K562 (cell line): ENCODE measurements around the gene ST3GAL5. TPM values are rescaled to one million over a fixed set of nuclear protein-coding genes. Genes with fewer than 3 reads are reported as not detected.

Experiments
- ATAC-seq: fragments of 200-7000 bp; cut with Tn5 transposase; 3 replicates; pipeline ENCODE4 v1.9.1; 2020; ENCODE audit warnings: moderate library complexity
- BruUV-seq: library from RNA; stranded (reverse); fragments of 400-500 nt; replicated peaks from 2 replicates; lab custom pipeline; 2021; lab: Mats Ljungman, UMichigan
- CTCF ChIA-PET: fragments of 300-600 bp; formaldehyde crosslinking; extraction: SDS; loops from one replicate; lab custom pipeline; 2021; ENCODE audit warnings: low intra/inter-chr PET ratio; lab: Yijun Ruan, JAX
- POLR2A ChIA-PET: fragments of 300-600, 350-650 bp; sonication (Branson Sonifier 250); formaldehyde crosslinking; extraction: SDS; loops from one replicate; lab custom pipeline; 2021; ENCODE audit warnings: antibody characterized with exemption, inconsistent platforms; lab: Yijun Ruan, JAX
- DNase-seq, 4 experiments: peaks; one replicate each; pipeline versions ENCODE4 v3.0.0 to v3.0.0-alpha.2; 2011 to 2018; ENCODE audit warnings: low spot score in 3 of 4, mixed read lengths in 3 of 4; ENCODE audit errors: extremely low read depth in 1 of 4
- FAIRE-seq: peaks from 2 replicates; lab custom pipeline; 2011; peaks lifted over from hg19 to GRCh38; lab: Jason Lieb, UNC
- H2AFZ ChIP-seq: 2 replicates; pipeline ENCODE4 v1.6.0; 2011; ENCODE audit warnings: low read depth, low read length, control low read depth, inconsistent platforms
- H3K27ac ChIP-seq: fragments of 200-600 bp; 3 replicates; pipeline ENCODE4 v1.8.0; 2011; ENCODE audit warnings: low read depth, mild to moderate bottlenecking, control low read depth, inconsistent platforms, low read length, moderate library complexity, mixed read lengths; ENCODE audit errors: extremely low read depth
- H3K27me3 ChIP-seq, 2 experiments: fragments of 300-600 bp in 1 of 2; 2 replicates in 1 of 2; 3 replicates in 1 of 2; pipeline versions ENCODE4 v1.6.0 to v1.8.0; 2011; ENCODE audit warnings: inconsistent platforms in 2 of 2, low read length in 2 of 2, mild to moderate bottlenecking in 1 of 2, mixed read lengths in 1 of 2, moderate library complexity in 1 of 2; ENCODE audit not compliant: control insufficient read depth in 2 of 2, insufficient read depth in 2 of 2
- H3K36me3 ChIP-seq: fragments of 300-600 bp; 3 replicates; pipeline ENCODE4 v1.8.0; 2011; ENCODE audit warnings: mild to moderate bottlenecking, low read length, inconsistent platforms; ENCODE audit not compliant: control insufficient read depth, insufficient read depth
- H3K4me1 ChIP-seq, 2 experiments: fragments of 200-600 bp in 1 of 2; replicated peaks in 1 of 2; 2 replicates in 1 of 2; 3 replicates in 1 of 2; pipeline versions ENCODE4 v1.5.1 to v1.8.0; 2011; ENCODE audit warnings: inconsistent platforms in 2 of 2, low read length in 2 of 2, mild to moderate bottlenecking in 1 of 2, mixed read lengths in 1 of 2, moderate library complexity in 1 of 2; ENCODE audit not compliant: control insufficient read depth in 2 of 2, insufficient read depth in 2 of 2
- H3K4me2 ChIP-seq: 2 replicates; pipeline ENCODE4 v1.6.1; 2011; ENCODE audit warnings: low read length, control low read depth, inconsistent platforms, mixed read lengths; ENCODE audit not compliant: insufficient read depth
- H3K4me3 ChIP-seq: fragments of 200-600 bp; sonication (generic), shearing (Covaris generic); 2 replicates; pipeline ENCODE4 v1.5.1; 2016; ENCODE audit warnings: control low read depth, inconsistent platforms
- H3K79me2 ChIP-seq: fragments of 200-600 bp; 3 replicates; pipeline ENCODE4 v1.8.0; 2011; ENCODE audit warnings: low read length, inconsistent platforms; ENCODE audit not compliant: control insufficient read depth, insufficient read depth
- H3K9ac ChIP-seq, 2 experiments: 2 replicates each; pipeline versions ENCODE4 v1.6.0 to v1.6.1; 2011; ENCODE audit warnings: low read depth in 2 of 2, low read length in 2 of 2, control low read depth in 1 of 2, inconsistent platforms in 1 of 2, mild to moderate bottlenecking in 1 of 2, mixed read lengths in 1 of 2; ENCODE audit not compliant: insufficient read depth in 1 of 2
- H3K9me1 ChIP-seq: one replicate; pipeline ENCODE4 v1.6.0; 2011; ENCODE audit warnings: inconsistent platforms, mild to moderate bottlenecking, low read length, moderate library complexity; ENCODE audit not compliant: control insufficient read depth, insufficient read depth
- H3K9me3 ChIP-seq: replicated peaks from 2 replicates; pipeline ENCODE4 v1.5.1; 2011; ENCODE audit warnings: low read depth, low read length, inconsistent platforms; ENCODE audit not compliant: control insufficient read depth, insufficient read depth
- H4K20me1 ChIP-seq: replicated peaks from 2 replicates; pipeline ENCODE4 v1.6.1; 2011; ENCODE audit warnings: low read length, inconsistent platforms, mixed read lengths; ENCODE audit not compliant: control insufficient read depth, insufficient read depth
- BMI1 ChIP-seq: fragments of 150-350 bp; IDR thresholded peaks from 2 replicates; pipeline ENCODE4 v1.6.1; 2014; ENCODE audit warnings: low read length
- C11orf30 ChIP-seq: fragments of 450-650 bp; IDR thresholded peaks from 2 replicates; pipeline ENCODE4 v1.6.1; 2016; ENCODE audit warnings: low read depth, mild to moderate bottlenecking
- CCAR2 ChIP-seq: fragments of 200-400 bp; formaldehyde crosslinking; IDR thresholded peaks from 2 replicates; pipeline ENCODE4 v1.6.1; 2017; ENCODE audit warnings: mild to moderate bottlenecking, low read depth, low read length
- ESRRA ChIP-seq: fragments of 450-650 bp; IDR thresholded peaks from 2 replicates; pipeline ENCODE4 v1.6.1; 2014; ENCODE audit warnings: low read depth, mild to moderate bottlenecking, moderate library complexity, borderline replicate concordance
- ETV6 ChIP-seq, 3 experiments: fragments of 150-350 bp in 1 of 3; sonication (generic) in 1 of 3; formaldehyde crosslinking in 1 of 3; IDR thresholded peaks; 2 replicates each; pipeline versions ENCODE4 v1.6.1 to v1.8.0; 2014 to 2022; ENCODE audit warnings: borderline replicate concordance in 2 of 3, low read depth in 2 of 3, antibody characterized with exemption in 1 of 3, low read length in 1 of 3, mild to moderate bottlenecking in 1 of 3, missing genetic modification reagents in 1 of 3
- HDAC1 ChIP-seq, 2 experiments: fragments of 450-650 bp; IDR thresholded peaks; 2 replicates each; pipeline ENCODE4 v1.6.1; 2016 to 2017; ENCODE audit warnings: inconsistent platforms in 1 of 2, mild to moderate bottlenecking in 1 of 2, moderate library complexity in 1 of 2
- ILF3 ChIP-seq: fragments of 450-650 bp; IDR thresholded peaks from 2 replicates; pipeline ENCODE4 v1.6.1; 2018; ENCODE audit warnings: antibody characterized with exemption, mild to moderate bottlenecking, moderate library complexity, borderline replicate concordance
- MCM5 ChIP-seq: fragments of 450-650 bp; IDR thresholded peaks from 2 replicates; pipeline ENCODE4 v1.6.1; 2016; ENCODE audit warnings: low read depth
- MEF2A ChIP-seq: IDR thresholded peaks from 2 replicates; pipeline ENCODE4 v1.6.1; 2011; ENCODE audit warnings: low read depth, mild to moderate bottlenecking, low read length, moderate library complexity; ENCODE audit not compliant: control insufficient read depth
- MYBL2 ChIP-seq, 2 experiments: fragments of 450-650 bp in 1 of 2; sonication (generic) in 1 of 2; formaldehyde crosslinking in 1 of 2; IDR thresholded peaks; 2 replicates each; pipeline versions ENCODE4 v1.6.1 to v1.8.1; 2017 to 2022; ENCODE audit warnings: borderline replicate concordance in 1 of 2, inconsistent platforms in 1 of 2, low read depth in 1 of 2, mild to moderate bottlenecking in 1 of 2, missing genetic modification reagents in 1 of 2, moderate library complexity in 1 of 2
- NFE2 ChIP-seq: IDR thresholded peaks from 2 replicates; pipeline ENCODE4 v1.6.1; 2014; ENCODE audit warnings: antibody characterized with exemption, low read depth
- NONO ChIP-seq, 2 experiments: fragments of 200-400 bp in 1 of 2; fragments of 450-650 bp in 1 of 2; formaldehyde crosslinking in 1 of 2; IDR thresholded peaks; 2 replicates each; pipeline ENCODE4 v1.6.1; 2017; ENCODE audit warnings: low read depth in 2 of 2, mild to moderate bottlenecking in 2 of 2, moderate library complexity in 2 of 2, low read length in 1 of 2
- YBX1 ChIP-seq: fragments of 450-650 bp; IDR thresholded peaks from 2 replicates; pipeline ENCODE4 v1.7.1; 2016; ENCODE audit warnings: mild to moderate bottlenecking
- ZKSCAN8 ChIP-seq: fragments of 200-800 bp; sonication (Bioruptor generic); IDR thresholded peaks from 2 replicates; pipeline ENCODE4 v1.6.1; 2016; ENCODE audit warnings: missing genetic modification characterization, missing compliant biosample characterization
- ZNF146 ChIP-seq: IDR thresholded peaks from one replicate; pipeline ENCODE4 v1.6.1; 2018; ENCODE audit warnings: missing compliant biosample characterization; ENCODE audit not compliant: unreplicated experiment
- ZNF184 ChIP-seq: sonication (generic); formaldehyde crosslinking; IDR thresholded peaks from 2 replicates; pipeline ENCODE4 v1.5.0; 2020; ENCODE audit warnings: missing genetic modification reagents
- ZNF354B ChIP-seq: fragments of 250-450 bp; sonication (Bioruptor Pico); IDR thresholded peaks from 2 replicates; pipeline ENCODE4 v1.4.0; 2020
- ZNF445 ChIP-seq: fragments of 250-450 bp; sonication (Bioruptor Pico); IDR thresholded peaks from 2 replicates; pipeline ENCODE4 v1.4.0; 2020; ENCODE audit warnings: low read depth, mild to moderate bottlenecking, moderate library complexity
- WGBS: fragments of 100-300 bp; shearing (Covaris generic); methylation state at CpG from one replicate; pipeline ENCODE4 v1.1.6; 2016; ENCODE audit warnings: low coverage, mixed read lengths; ENCODE audit not compliant: insufficient coverage; ENCODE audit errors: missing lambda C conversion rate; 5-methylcytosine and 5-hydroxymethylcytosine counted together
- in situ Hi-C: fragments of 300-500 bp; cut with MboI; formaldehyde crosslinking; loops from 4 replicates; pipeline ENCODE4 v1.15.0; 2018; ENCODE audit warnings: inconsistent platforms, mixed read lengths
- intact Hi-C: fragments of 100-400 bp; cut with micrococcal nuclease; formaldehyde crosslinking; loops from 2 replicates; pipeline ENCODE4 v1.14.2; 2022
- polyA plus RNA-seq, 8 experiments: library from polyadenylated mRNA; depleted of rRNA in 4 of 8; stranded (reverse) in 5 of 8; unstranded in 3 of 8; fragments of >200 nt; fragmentation: Nextera tagmentation in 2 of 8; fragmentation: Illumina TruSeq in 1 of 8; extraction: Ambion mirVana in 2 of 8; extraction: Trizol in 1 of 8; gene quantifications; 2 replicates each; pipeline versions ENCODE4 v1.2.1 to v1.2.3, GENCODE V29; 2011 to 2014; ENCODE audit warnings: inconsistent platforms in 1 of 8, missing spikeins in 1 of 8
- total RNA-seq, 7 experiments: library from RNA; depleted of rRNA in 6 of 7; stranded (reverse); fragments of >200 nt in 6 of 7; fragmentation: Illumina TruSeq in 2 of 7; extraction: Trizol in 2 of 7; gene quantifications; 2 replicates each; pipeline versions ENCODE4 v1.2.1 to v1.2.3, GENCODE V29; 2011 to 2021; ENCODE audit warnings: low replicate concordance in 1 of 7
- TF ChIP-seq, protein P1 (sequence below): fragments of 450-650 bp; formaldehyde crosslinking; IDR thresholded peaks from 2 replicates; pipeline ENCODE4 v1.4.0; 2022; ENCODE audit warnings: missing genetic modification characterization
- TF ChIP-seq, protein P2 (sequence below): sonication (generic); formaldehyde crosslinking; IDR thresholded peaks from 2 replicates; pipeline ENCODE4 v1.5.0; 2020; ENCODE audit warnings: missing genetic modification reagents

The ST3GAL5 gene
- total and polyA plus RNA-seq, 9 of the 15 experiments (the other 6 are each of a cell fraction or from before 2014, with no cell fraction given), result 1.6 to 10.0 (median 4.2) TPM

DNA sequence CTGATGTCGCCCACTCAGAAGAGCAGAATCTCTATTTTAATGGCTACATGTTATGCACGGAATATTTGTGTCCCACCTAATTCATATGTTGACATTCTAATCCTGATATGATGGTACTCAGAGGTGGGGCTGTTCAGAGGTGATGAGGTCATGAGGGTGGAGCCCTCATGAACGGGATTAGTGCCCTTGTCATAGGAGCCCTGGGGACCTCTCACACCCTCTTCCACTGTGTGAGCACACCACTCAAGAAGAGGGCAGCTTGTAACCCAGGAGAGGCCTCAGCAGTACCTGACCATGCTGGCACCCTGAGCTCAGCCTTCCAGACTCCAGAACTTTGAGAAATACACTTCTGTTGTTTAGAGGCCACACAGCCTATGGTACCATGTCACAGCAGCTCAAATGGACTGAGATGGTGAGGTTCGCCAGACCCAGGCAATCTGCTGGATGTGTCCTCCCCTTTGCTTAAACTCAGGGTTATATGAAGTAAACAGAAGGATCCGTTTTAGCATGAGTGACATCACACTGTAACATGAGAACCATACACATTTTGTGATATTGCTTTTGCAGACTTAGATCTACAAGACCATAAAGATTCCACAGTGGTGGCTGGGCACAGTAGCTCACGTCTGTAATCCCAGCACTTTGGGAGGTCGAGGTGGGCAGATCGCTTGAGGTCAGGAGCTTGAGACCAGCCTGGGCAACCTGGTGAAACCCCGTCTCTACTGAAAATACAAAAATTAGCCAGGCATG, 86.3 kb downstream of the ST3GAL5 start:
- Histone ChIP-seq H3K9me1 (no peaks in the 10 kb centered on the region), H3K9ac (no peak overlapping the region), H4K20me1 (no peaks in the 10 kb centered on the region), H3K27me3 (peaks cover under 1 to 18% of the 10 kb centered on the region in 2 experiments; a peak in 3 of 5 replicates), H3K27ac (no peak overlapping the region), H3K4me1 (no peaks in the 10 kb centered on the region; a peak in 1 of 5 replicates), H3K79me2 (no peaks in the 10 kb centered on the region), H3K4me3 (no peak overlapping the region), H2AFZ (no peak overlapping the region), H3K36me3 (no peaks in the 10 kb centered on the region), H3K9me3 (0 out of 2 replicates have a peak, but pooled peaks cover 2% of the 10 kb centered on the region), H3K4me2 (no peak overlapping the region)
- CTCF ChIA-PET, result interaction anchor here (1.4 kb wide), 1 partner anchor 74 kb away, joined by 4 read pairs; no protein-coding TSS in a partner anchor
- ATAC-seq (no peak), DNase-seq (no peak), FAIRE-seq (no peak)
- WGBS, result under 1% methylated on average over 9 of the region's 9 CpGs
- intact Hi-C loops (no loop called here), in situ Hi-C loops (no loop called here)
- TF ChIP-seq, protein P1, sequence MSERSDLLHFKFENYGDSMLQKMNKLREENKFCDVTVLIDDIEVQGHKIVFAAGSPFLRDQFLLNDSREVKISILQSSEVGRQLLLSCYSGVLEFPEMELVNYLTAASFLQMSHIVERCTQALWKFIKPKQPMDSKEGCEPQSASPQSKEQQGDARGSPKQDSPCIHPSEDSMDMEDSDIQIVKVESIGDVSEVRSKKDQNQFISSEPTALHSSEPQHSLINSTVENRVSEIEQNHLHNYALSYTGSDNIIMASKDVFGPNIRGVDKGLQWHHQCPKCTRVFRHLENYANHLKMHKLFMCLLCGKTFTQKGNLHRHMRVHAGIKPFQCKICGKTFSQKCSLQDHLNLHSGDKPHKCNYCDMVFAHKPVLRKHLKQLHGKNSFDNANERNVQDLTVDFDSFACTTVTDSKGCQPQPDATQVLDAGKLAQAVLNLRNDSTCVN (CRISPR knock-in tag), result no peak
- no peak for TF ChIP-seq MCM5
- TF ChIP-seq, protein P2, sequence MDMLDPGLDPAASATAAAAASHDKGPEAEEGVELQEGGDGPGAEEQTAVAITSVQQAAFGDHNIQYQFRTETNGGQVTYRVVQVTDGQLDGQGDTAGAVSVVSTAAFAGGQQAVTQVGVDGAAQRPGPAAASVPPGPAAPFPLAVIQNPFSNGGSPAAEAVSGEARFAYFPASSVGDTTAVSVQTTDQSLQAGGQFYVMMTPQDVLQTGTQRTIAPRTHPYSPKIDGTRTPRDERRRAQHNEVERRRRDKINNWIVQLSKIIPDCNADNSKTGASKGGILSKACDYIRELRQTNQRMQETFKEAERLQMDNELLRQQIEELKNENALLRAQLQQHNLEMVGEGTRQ (CRISPR knock-in tag), result no peak
- no peak for TF ChIP-seq ETV6 (IDR thresholded peaks at IDR 0.05; ENCODE audit: borderline replicate concordance in 1 of 2, low read depth in 2 of 2, low read length in 1 of 2)
- TF ChIP-seq ETV6 (CRISPR knock-in tag; IDR thresholded peaks at IDR 0.05; ENCODE audit: borderline replicate concordance), result no peak
- TF ChIP-seq C11orf30, result no peak
- TF ChIP-seq ESRRA, result no peak
- no peak for TF ChIP-seq MYBL2 (IDR thresholded peaks at IDR 0.05; ENCODE audit: low read depth)
- TF ChIP-seq MYBL2 (CRISPR knock-in tag; IDR thresholded peaks at IDR 0.05; ENCODE audit: borderline replicate concordance), result no peak
- TF ChIP-seq ZNF146, result no peak
- no peak for TF ChIP-seq YBX1
- no peak for TF ChIP-seq ZNF445
- TF ChIP-seq HDAC1 (IDR thresholded peaks at IDR 0.05), result no peak
- no peak for TF ChIP-seq ZKSCAN8 (CRISPR knock-in tag)
- no peak for TF ChIP-seq NONO (IDR thresholded peaks at IDR 0.05; ENCODE audit: low read depth in 2 of 2, low read length in 1 of 2)
- no peak for TF ChIP-seq ZNF184 (CRISPR knock-in tag)
- no peak for TF ChIP-seq ZNF354B
- no peak for TF ChIP-seq CCAR2
- no peak for TF ChIP-seq MEF2A
- no peak for TF ChIP-seq ILF3
- TF ChIP-seq BMI1, result no peak
- TF ChIP-seq NFE2, result no peak
- POLR2A ChIA-PET, result interaction anchor here (0.7 to 1.0 kb wide), 3 partner anchors 11 to 37 kb away, joined by 3 to 4 read pairs (median 3); no protein-coding TSS in a partner anchor
- no TSS peak for BruUV-seq
